Stimulated activated CD4-positive, alpha-beta T cell treated with anti-CD3 and anti-CD28 coated beads, Interleukin-12 subunit alpha, Interleukin-12 subunit beta, amount 100 ng/mL, for 4 hours (primary cell): ENCODE measurements around the gene CTSF.
A peak's percentile ranks its signal among the peaks of the same experiment; 100 is the strongest.
"Not testable (repeated sequence)": the region's sequence is repeated elsewhere in the genome, so short reads cannot be mapped to it uniquely, and the experiment has no call there.

Experiments
- DNase-seq: peaks from one replicate; pipeline ENCODE4 v3.0.0-alpha.2; 2020

Gene CTSF

GRCh38 chr11:66556086-66556485 is 12.3 kb downstream of the CTSF start:
- no peak for DNase-seq

DNA sequence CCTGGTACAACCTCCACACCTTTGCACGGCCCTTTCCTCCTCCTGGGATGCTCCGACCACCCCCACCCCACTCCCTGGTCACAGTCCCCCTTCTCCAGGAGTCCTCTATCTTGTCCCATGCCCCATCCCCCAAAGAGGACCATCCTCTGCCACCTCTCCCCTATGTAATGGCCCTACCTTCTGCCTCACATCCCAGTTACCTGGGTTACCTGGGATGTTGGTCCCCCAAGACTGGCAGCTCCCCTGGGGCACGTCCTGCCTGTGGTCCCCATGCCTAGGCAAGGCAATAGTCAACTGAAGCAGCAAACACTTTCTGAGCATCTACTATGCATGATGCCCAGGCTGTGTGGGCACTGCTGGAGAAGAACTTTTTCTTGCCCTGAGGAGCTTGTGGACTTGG is 13.0 kb downstream of the CTSF start:
- no peak for DNase-seq

- DNase-seq = no peak
Measured at GRCh38 chr11:66554602-66555001, 13.8 kb downstream of the CTSF start.

DNA sequence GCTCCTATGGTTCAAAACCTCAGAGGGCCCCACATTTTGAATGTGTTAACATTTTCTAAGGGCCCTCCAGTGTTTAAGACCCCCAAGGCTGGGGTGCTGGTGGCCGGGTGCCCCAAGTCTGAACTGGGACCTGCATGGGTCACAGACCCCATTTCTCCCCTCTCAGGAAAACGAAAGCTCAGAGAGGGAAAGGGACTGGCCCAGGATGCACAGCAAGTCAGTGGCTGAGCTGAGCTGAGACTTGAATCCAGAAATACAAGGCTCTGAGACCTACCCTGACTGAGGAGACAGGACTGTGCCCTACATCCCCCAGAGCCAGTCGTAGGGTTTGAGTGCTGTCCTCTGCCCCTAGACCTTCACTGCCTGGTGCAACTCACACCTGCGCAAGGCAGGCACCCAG is 17.5 kb downstream of the CTSF start:
- DNase-seq = no peak

- no peak for DNase-seq
Measured at GRCh38 chr11:66549696-66550095, 18.7 kb downstream of the CTSF start.

- no peak for DNase-seq
Measured at GRCh38 chr11:66548774-66549630, 19.4 kb downstream of the CTSF start.

DNA sequence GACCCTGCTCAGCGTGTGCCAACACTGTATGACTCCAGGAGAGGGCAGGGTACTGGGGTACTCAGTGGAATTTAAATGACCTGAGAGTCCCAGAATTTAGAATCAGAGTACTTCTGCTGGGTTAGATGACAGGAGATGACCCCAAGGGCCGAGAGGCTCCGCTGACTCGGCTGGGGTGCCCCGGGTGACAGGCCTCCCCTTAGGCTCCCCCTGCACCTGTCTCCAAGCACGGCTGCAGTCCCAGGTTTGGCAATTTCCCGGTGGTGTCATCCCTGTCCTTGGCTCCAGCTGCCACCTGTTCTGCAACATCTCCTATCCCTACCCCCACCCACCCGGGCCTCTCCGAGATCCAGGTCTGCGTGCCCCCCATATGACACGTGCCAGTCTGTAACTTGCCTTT is 20.4 kb downstream of the CTSF start:
- DNase-seq = no peak

- DNase-seq = no peak
Measured at GRCh38 chr11:66547662-66548009, 20.8 kb downstream of the CTSF start.

GRCh38 chr11:66546966-66547661 is 21.3 kb downstream of the CTSF start:
- no peak for DNase-seq

DNA sequence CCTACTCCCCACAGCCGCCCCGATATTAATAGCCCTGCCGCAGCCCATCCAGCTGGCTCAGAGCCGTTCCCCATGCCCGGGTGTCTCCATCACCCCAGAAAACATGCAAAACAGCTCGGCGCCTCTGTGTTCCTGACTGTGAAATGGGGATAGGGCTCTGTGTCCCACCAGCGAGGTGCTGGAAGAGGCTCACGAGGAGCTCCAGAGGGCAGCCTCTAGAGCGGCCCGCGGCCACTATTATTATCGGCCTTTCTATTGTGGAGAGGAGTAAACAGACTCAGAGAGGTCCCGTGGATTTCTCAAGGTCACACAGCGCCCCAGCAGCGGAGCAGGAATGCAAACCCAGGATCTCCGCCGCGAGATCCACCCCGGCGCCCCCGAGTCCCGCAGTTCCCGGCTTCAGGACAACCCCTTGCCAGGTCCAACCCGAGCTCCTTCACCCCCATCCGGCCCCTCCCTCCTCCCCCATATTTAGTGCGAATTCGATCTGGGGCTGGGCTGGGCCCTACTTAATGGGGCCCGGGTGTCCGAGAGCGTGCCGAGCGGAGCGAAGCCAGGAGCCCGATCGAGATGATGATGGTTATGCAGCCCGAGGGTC is 21.9 kb downstream of the CTSF start, which contains the start of gene ACTN3:
Gene ACTN3 (plus strand): TSS at position 536 of the 598 bp plus-strand sequence. CDS start 35 bp downstream, at position 571.
- no peak for DNase-seq

- peak; percentile 85 for DNase-seq
Measured at GRCh38 chr11:66545701-66546367, 22.6 kb downstream of the CTSF start, which contains the start of gene ZDHHC24. Gene ZDHHC24 (minus strand): TSS chr11:66546048. CDS start chr11:66546003, 45 bp downstream.

- not testable (repeated sequence) for DNase-seq
Measured at GRCh38 chr11:66544952-66545351, 23.5 kb downstream of the CTSF start.

DNA sequence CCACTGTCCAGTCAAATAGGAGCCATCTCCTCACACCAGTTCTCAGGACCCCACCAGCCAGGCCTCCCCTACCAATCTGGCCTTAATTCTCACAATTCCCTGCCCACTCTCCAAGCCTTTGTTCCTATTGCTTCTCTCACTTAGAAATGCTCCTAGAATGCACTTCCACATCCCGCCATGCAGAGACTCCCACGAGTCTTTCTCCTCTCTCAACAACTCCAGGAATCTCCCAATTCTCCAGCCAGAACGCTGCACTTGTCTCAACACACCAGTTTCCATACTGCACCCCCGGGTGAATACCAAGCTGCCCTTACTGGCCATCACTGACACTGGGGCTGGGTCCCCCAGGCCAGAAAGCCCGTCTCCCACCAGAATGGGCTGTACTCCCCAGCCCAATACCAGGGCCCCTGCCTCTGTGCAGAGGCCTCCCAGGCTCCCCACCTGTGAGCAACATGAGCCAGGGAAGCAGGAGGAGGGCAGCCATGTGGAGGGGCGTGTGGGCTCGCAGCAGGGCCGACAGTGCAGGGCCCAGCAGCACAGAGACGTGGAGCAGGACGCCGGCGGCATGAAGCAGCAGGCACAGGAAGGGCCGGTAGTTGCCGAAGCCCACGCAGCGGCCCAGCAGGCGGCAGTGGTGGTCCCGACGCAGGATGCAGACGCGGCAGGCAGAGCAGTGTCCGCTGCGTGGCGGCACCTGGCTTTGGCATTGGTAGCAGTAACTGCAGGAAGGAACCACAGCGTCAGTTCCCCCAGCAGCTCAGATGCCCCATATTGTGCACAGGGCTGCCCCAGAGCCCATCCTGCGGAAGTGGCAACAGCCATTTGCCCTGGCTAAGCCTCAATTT is 24.9 kb downstream of the CTSF start:
- DNase-seq = peak; percentile 37

GRCh38 chr11:66542362-66542761 is 26.0 kb downstream of the CTSF start:
- DNase-seq = no peak

- DNase-seq = no peak
Measured at GRCh38 chr11:66541892-66542291, 26.5 kb downstream of the CTSF start.

DNA sequence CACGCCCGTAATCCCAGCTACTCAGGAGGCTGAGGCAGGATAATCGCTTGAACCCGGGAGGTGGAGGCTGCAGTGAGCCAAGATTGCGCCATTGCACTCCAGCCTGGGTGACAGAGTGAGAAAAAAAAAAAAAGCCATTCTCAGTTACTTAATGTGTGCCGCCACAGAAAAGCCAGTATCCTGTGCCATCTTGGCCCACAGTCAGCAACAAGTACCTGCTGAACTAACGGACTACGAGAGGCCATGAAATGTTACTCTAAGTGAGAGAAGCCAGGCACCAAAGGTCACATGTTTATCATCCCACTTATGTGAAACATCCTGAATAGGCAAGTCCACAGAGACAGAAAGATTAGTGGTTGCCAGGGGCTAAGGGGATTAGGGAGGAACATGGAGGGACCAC is 27.8 kb downstream of the CTSF start:
- not testable (repeated sequence) for DNase-seq

- DNase-seq = no peak
Measured at GRCh38 chr11:66539870-66540213, 28.6 kb downstream of the CTSF start.

GRCh38 chr11:66539170-66539869 is 29.1 kb downstream of the CTSF start:
- DNase-seq = no peak

GRCh38 chr11:66532784-66533183 is 35.6 kb downstream of the CTSF start:
- no peak for DNase-seq

DNA sequence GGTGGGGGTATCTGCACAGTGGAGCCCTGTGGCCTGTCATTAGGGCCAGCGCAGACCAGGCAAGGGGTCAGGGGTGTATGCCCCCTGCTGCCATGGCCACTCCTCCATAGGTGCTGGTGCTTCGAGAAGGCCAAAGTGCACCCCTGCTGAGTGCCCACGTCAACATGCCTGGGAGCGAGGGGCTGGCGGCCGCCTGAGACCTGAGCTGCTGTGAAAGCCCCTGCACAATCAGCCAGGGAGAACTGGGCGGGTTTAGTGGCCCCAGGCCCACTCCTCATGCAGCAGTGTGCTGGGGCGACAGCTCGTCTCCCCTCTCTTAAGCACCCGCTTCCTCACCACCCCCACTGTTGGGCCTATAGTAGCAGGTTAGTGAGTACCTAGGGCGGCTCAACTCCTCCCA is 36.6 kb downstream of the CTSF start:
- no peak for DNase-seq

DNA sequence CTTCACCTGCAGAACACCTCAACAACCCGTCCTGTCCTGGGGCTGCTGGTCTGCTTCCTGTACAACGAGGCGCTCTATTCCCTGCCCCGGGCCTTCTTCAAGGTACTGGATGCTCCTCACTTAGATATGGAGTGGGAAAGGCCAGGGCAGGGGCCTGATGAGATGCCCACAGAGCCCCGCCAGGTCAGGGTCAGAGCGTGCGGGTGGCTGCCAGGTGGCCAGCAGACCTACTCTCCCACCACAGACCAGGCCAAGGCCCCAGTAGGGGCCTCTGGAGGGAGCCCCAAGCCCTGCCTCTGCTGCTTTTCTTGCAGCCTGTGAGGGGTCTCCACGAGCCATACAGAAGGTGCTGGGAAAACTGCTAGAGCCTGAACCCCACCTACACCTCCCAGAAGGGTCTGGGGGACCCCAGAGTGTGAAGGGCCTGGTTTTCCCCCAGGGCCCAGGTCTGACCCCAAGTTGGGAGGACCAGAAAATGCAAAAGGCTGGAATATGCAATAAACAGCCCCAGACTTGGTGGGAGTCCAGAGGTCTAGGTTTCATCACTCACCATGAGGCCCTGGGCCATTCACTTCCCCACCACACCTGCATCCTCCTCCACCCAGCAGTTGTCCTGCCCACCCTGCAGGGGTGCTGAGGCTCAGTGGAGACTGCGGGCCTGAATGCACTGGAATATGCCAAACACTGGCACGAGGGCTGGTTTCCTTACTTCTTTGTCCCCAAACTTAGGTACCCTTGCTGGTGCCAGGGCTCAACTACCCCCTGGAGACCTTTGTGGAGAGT is 37.3 kb downstream of the CTSF start:
- no peak for DNase-seq
